ENCODE data around the gene NUDT15. TPM values are rescaled to one million over a fixed set of nuclear protein-coding genes. Genes with fewer than 3 reads are reported as not detected.

NUDT15 gene
- total RNA-seq, 1 donor from 2014 or later, result 5.5 TPM

DNA sequence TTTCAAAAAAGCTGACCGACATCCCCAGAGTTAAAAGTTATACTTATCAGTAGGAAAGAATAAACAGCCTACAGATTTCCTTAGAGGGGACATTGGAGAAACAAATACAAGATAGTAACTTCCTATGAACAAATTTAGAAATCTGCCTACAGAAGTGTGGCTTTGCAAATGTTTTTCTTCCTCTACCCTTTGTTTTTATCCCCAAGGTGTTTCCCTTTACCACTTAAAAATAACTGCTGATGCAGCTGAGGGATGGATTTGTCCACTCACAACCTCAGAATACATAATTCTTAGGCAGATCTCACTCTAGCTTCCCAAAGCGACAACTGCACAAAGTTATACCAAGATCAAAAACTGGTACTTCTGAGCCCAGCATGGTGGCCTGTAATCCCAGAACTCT is 36.5 kb downstream of the NUDT15 start:
- Mint-ChIP-seq H3K36me3 (ENCODE audit: low read depth) (peaks cover 91% of the 10 kb centered on the region), H3K27me3 (no peaks in the 10 kb centered on the region), H3K9me3 (peaks cover 15% of the 10 kb centered on the region), H3K4me3 (no peak overlapping the region), H3K4me1 (peaks cover 12% of the 10 kb centered on the region), H3K27ac (no peak overlapping the region)
- no peak for DNase-seq
- ChIA-PET POLR2A (no interaction called here), CTCF (no interaction called here)
- TF ChIP-seq CTCF (IDR thresholded peaks at IDR 0.05), result no peak
- intact Hi-C loops (cut with micrococcal nuclease), result no loop called here
- no peak for ATAC-seq (ENCODE audit: low read depth)

- TF ChIP-seq CTCF (IDR thresholded peaks at IDR 0.05), result no peak
- peak; percentile 100 for ATAC-seq (ENCODE audit: low read depth)
- POLR2A ChIA-PET, result interaction anchor here (0.6 to 2.0 kb wide), 6 partner anchors 17 to 692 kb away, joined by 4 to 9 read pairs (median 6); partner anchors contain the start of genes MED4 and NUDT15
- Mint-ChIP-seq H3K27me3 (no peaks in the 10 kb centered on the region), H3K36me3 (ENCODE audit: low read depth) (peaks cover 88% of the 10 kb centered on the region), H3K4me1 (peaks cover 10% of the 10 kb centered on the region), H3K9me3 (no peaks in the 10 kb centered on the region), H3K27ac (peak overlapping the region; percentile 61), H3K4me3 (no peak overlapping the region)
- intact Hi-C loops (cut with micrococcal nuclease), result loop anchor here (1.0 to 5.0 kb wide), 5 partner anchors 17 to 691 kb away; partner anchors contain the start of genes MED4 and NUDT15
- CTCF ChIA-PET, result interaction anchor here (0.7 to 2.4 kb wide), 9 partner anchors 16 to 1104 kb away, joined by 3 to 15 read pairs (median 4); partner anchors contain the start of genes MED4 and NUDT15
- DNase-seq, result peak; percentile 24
These were observed 40.7 kb downstream of the NUDT15 start for GRCh38 chr13:48078251-48078656.

- intact Hi-C loops (cut with micrococcal nuclease), result no loop called here
- no peak for DNase-seq
- no peak for TF ChIP-seq CTCF (IDR thresholded peaks at IDR 0.05)
- POLR2A ChIA-PET, result no interaction called here
- Mint-ChIP-seq H3K9me3 (no peaks in the 10 kb centered on the region), H3K27me3 (no peaks in the 10 kb centered on the region), H3K36me3 (ENCODE audit: low read depth) (peaks cover 78% of the 10 kb centered on the region), H3K4me3 (no peak overlapping the region), H3K27ac (no peak overlapping the region), H3K4me1 (peaks cover 10% of the 10 kb centered on the region)
- CTCF ChIA-PET, result no interaction called here
- no peak for ATAC-seq (ENCODE audit: low read depth)
These were observed 44.2 kb downstream of the NUDT15 start for GRCh38 chr13:48081739-48082138.

DNA sequence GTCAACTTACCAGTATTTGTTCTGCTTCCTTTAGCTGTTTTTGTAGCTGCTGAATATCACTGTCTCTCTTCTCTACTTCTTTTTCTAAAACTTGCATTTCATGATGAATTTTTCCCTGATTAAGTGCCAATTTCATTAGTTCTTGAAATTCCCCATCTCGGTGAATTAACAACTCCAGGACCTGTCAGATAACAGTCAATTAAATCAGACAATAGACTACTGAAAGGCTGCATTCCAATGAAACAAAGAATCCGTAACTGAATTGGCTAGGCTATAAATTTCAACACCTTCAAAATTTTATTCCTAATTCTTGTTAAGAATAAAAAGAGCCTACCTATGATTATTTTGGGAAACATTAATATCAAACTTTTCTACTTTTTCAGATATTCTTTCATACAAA is 48.7 kb downstream of the NUDT15 start:
- Mint-ChIP-seq H3K4me1 (peaks cover 10% of the 10 kb centered on the region), H3K4me3 (no peak overlapping the region), H3K9me3 (no peaks in the 10 kb centered on the region), H3K27ac (no peak overlapping the region), H3K27me3 (no peaks in the 10 kb centered on the region), H3K36me3 (ENCODE audit: low read depth) (peaks cover 50% of the 10 kb centered on the region)
- no peak for TF ChIP-seq CTCF (IDR thresholded peaks at IDR 0.05)
- ATAC-seq (ENCODE audit: low read depth) (no peak), DNase-seq (no peak)
- ChIA-PET CTCF (no interaction called here), POLR2A (no interaction called here)
- intact Hi-C loops (cut with micrococcal nuclease), result no loop called here

DNA sequence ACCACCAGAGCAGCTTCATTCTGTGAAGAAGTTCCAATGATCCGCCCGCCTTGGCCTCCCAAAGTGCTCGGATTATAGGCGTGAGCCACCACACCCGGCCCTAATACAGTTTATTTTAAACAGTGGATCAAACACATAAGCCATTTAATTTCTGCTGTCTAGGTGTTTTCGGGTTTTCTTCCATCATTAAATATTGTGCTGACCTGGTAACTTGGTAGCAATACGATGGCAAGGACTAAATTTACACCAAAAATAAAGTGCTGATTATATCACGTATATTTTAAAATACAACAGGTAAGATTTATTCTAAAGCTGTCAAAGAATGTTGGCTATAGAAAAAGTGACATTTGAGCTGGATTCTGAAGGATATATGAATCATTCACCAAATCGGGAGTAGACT is 56.1 kb downstream of the NUDT15 start:
- Mint-ChIP-seq H3K27me3 (peaks cover under 1% of the 10 kb centered on the region), H3K27ac (no peak overlapping the region), H3K9me3 (peaks cover 2% of the 10 kb centered on the region), H3K36me3 (ENCODE audit: low read depth) (peaks cover 28% of the 10 kb centered on the region), H3K4me3 (peak overlapping the region; percentile 96), H3K4me1 (peaks cover 41% of the 10 kb centered on the region)
- DNase-seq (no peak), ATAC-seq (ENCODE audit: low read depth) (no peak)
- intact Hi-C loops (cut with micrococcal nuclease), result no loop called here
- TF ChIP-seq CTCF (IDR thresholded peaks at IDR 0.05), result no peak
- ChIA-PET POLR2A (interaction anchor here (1.6 to 2.2 kb wide), 2 partner anchors 56 to 883 kb away, joined by 5 to 12 read pairs; partner anchors contain the start of genes FNDC3A and NUDT15), CTCF (interaction anchor here (2.3 kb wide), 1 partner anchor 15 kb away, joined by 15 read pairs; no protein-coding TSS in a partner anchor)
